HG03575 (cell line): Measurements from ENCODE around the gene COL6A2.
"Not testable (repeated sequence)": the region's sequence is repeated elsewhere in the genome, so short reads cannot be mapped to it uniquely, and the experiment has no call there.

Experiments used
- ATAC-seq: cut with Tn5 transposase; IDR thresholded peaks from one replicate; pipeline ENCODE4 v1.9.1; 2021; ENCODE audit not compliant: unreplicated experiment, insufficient number of reproducible peaks, low FRiP score; ENCODE audit errors: extremely low read depth

COL6A2 gene

DNA sequence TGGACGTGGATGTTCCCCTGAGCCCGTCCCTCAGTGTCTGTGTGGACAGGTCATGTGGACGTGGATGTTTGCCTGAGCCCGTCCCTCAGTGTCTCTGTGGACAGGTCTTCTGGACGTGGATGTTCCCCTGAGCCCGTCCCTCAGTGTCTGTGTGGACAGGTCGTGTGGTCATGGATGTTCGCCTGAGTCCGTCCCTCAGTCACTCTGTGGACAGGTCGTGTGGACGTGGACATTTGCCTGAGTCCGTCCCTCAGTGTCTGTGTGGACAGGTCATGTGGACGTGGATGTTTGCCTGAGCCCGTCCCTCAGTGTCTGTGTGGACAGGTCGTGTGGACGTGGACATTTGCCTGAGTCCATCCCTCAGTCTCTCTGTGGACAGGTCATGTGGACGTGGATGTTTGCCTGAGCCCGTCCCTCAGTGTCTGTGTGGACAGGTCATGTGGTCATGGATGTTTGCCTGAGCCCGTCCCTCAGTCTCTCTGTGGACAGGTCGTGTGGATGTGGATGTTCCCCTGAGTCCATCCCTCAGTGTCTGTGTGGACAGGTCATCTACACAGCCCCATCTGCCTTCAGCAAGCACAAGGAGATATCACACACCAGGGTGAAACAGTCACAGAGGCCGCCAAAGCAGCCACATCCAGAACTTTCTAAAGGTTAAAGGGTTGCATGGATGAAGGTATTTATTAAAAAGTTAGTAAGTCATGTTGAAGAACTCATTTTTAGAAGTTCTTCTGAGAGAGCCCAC, 38.0 kb upstream of the COL6A2 start:
- ATAC-seq: not testable (repeated sequence)

DNA sequence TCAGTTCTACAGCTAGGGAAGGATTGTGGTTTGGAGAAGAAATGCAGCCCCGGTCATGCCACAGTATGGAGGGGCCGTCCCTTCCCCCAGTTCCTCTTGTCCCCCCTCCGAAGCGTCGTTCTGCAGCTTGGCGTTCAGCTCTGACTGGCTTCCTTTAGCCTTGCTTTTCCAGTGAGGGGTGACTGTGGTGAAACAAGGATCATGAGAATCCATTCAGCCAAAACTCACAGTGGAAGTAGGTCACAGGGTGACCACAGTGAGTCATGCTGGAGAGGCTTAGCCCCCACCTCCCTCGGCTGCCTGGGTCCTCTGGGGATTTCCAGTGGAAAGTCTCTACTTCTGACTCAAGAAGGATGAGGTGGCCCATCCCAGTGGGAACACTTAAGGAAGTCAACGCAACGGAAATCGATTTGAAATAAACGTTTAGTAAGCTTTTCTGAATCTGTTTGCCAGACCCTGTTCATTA, 37.3 kb upstream of the COL6A2 start:
- ATAC-seq: no peak

DNA sequence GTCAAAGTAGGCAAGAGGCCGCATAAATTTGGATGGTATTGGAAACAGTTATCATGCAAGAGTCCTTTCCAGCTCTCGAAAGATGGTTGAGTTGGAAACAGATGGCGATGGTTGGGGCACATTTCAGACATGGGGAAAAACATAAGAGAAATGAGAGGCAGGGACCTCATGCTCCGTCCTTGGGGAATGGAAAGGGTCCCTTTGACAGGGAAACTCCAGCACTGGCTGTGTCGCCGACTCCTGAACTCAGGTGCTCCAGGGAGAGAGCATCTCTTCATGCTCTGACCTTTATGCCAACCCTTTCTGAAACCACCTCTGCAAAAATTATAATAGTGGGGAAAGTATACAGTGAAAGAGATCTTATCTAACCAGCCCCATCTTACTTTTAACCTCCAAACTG, 36.8 kb upstream of the COL6A2 start:
- no peak for ATAC-seq

- ATAC-seq: no peak
These were observed 36.4 kb upstream of the COL6A2 start for GRCh38 chr21:46061518-46061917.

DNA sequence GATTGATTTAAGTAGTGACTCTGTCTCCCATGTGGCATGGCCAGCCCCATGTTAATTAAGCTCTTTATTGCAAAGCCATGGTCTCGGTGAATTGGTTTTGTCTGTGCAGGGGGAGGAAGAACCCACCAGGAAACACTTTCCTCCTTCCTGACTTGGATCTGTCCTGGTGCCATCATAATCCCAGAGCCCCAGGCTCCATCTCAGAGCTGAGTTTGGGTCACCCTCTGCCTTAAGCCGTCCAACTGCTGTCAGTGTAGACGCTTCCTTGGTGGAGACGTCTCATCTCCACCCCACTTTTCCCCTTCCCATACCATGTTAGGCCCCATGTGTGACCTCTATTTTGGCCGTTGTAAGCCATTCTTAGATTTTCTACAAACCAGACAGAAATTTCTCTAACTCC, 36.0 kb upstream of the COL6A2 start:
- no peak for ATAC-seq

GRCh38 chr21:46062471-46063211, 35.3 kb upstream of the COL6A2 start:
- no peak for ATAC-seq

DNA sequence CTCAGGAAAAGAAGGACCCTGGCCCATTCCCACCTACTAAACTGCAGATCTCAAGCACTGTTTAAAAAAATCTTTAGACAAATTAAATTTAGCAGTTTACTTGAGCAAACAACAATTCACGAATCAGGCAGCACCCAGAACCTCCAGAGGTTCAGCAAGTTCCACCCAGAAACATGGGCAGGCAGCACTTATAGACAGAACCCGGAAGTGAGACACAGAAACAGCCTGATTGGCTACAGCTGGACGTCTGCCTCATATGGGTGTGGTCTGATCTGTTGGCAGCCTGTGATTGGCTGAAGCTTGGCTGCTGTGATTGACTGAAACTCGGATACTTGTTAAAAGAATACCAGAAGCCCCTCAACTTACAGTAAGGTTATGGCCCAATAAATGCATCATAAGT, 34.7 kb upstream of the COL6A2 start:
- ATAC-seq: no peak

GRCh38 chr21:46063734-46064680, 33.9 kb upstream of the COL6A2 start:
- no peak for ATAC-seq

DNA sequence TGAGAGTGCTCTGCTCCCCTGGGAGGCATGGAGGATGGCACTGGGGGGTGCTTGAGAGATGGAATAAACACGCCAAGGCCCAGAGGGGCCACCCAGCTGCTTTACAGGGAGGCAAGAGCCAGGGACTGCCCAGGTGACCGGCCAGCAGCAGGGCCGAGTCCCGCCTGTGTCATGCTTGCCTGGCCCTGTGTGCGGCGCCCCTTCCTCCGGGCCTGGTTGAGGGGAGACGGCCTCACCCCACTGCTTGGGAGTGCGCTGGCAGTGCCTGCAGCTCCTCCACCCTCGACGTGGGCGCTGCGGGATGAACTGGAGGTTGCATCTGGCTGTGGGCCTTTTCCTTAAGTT, 33.1 kb upstream of the COL6A2 start:
- ATAC-seq: no peak

DNA sequence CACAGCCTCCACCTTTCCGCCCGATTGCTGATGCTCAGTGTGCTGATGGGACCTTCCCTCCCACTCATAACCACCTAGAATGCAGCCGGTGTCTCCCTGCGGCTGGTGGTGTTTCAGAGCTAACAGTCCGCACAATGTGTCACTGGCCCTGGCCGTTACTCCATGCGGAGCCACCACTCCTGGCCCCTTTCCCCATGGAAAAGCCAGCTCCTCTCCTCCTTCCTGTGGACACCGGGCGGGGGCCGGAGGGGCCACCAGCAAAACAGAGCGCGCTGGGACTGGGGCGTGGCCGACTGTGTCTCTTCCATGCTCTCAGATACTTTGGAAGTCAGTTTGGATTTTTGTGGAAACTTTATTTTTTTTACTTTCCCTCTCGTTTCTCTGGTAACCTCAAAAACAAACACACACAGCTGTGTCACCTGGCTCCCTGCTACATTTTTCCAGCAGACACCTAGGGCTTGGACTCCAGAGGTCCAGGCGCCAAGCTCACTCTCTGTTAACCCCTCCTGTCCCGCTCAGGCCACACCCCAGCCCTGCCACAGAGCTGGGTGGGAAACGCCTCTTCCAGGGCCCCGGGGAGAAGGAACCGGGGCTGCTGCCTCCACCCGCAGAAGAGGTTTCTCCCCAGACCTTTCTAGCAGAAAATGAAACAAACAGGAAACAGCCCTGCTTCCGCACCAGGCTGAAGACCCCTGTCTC, 32.5 kb upstream of the COL6A2 start:
- ATAC-seq: no peak

DNA sequence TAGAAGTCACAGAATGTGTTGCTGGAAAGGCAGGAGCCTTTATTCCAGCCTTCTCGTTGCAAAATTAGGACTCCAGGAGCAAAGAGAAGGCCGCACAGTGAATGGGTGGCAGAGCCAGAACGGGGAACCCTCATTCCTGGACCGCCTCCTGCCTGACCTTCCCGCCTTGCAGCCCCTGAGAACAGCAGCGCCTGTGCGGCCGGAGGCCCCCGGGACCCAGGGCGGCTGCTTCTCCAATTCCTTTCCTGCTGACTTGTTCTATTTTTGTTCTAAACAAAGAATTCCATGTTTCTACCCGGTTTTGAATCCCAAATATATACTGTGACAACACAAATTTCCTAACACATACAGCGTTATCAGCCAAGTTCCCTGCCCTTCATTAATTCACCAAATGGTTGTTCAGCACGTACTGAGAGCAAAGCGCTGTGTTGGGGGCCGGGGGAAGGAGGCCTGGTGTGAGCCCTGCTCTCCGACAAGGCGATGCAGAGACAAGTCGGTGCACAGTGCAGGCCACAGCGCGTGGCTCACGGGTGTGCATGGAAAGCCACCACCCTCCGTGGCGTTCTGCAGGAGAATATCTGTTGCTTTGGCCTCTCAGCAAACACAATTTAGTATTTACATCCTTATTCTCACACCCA, 31.9 kb upstream of the COL6A2 start:
- ATAC-seq: no peak

- no peak for ATAC-seq
These were observed 31.2 kb upstream of the COL6A2 start for GRCh38 chr21:46066591-46067331.

- no peak for ATAC-seq
These were observed 30.3 kb upstream of the COL6A2 start for GRCh38 chr21:46067505-46068201.

DNA sequence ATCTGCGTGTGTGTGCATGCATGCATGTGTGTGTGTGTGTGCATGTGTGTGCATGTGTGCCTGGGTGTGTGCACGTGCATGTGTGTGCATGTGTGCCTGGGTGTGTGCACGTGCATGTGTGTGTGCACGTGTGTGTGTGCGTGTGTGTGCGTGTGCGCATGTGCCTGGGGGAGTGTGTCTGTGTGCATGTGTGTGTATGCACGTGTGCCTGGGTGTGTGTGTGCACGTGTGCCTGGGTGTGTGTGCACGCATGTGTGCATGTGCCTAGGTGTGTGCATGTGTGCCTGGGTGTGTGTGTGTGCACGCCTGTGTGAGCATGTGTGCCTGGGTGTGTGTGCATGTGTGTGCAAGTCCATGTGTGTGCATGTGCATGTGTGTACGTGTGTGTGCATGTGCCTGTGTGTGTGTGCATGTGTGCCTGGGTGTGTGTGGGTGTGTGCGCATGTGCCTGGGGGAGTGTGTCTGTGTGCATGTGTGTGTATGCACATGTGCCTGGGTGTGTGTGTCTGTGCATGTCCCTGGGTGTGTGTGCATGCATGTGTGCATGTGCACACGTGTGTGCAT, 29.3 kb upstream of the COL6A2 start:
- no peak for ATAC-seq

DNA sequence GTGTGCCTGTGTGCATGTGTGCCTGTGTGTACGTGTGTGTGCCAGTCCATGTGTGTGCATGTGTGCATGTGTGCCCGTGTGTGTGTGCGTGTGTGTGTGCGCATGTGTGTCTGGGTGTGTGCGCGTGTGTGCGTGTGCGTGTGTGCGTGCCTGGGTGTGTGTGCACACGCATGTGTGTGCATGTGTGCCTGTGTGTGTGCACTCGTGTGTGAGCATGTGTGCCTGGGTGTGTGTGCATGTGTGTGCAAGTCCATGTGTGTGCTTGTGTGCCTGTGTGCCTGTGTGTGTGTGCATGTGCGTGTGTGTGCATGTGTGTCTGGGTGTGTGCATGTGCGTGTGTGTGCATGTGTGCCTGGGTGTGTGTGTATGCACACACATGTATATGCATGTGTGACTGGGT, 28.7 kb upstream of the COL6A2 start:
- no peak for ATAC-seq

DNA sequence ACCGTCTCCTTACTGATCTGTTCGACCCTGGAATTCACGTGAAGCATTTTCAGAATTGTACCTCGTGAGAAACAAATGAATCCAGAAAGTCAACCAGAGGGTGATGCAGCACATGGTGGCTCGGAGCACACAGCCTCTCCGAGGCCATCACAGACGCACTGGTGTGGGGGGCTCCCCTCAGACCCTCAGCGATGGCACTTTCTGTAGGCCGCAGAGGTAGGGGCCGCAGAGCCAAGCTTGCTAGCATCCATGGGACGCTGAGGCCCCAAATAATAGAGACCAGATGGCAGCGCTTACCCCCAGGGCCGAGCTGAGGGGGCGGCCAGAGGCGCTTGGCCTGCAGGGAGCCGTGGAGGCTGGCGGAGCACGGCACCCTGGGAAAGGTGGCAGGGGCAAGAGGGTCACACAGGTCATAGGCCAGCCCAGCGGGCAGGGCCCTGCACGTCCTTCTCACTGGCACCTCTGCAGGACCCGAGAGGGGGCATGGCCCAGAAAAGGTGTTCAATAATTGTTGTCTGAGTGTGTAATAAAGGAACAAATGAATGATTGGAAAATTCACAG, 28.1 kb upstream of the COL6A2 start:
- no peak for ATAC-seq

DNA sequence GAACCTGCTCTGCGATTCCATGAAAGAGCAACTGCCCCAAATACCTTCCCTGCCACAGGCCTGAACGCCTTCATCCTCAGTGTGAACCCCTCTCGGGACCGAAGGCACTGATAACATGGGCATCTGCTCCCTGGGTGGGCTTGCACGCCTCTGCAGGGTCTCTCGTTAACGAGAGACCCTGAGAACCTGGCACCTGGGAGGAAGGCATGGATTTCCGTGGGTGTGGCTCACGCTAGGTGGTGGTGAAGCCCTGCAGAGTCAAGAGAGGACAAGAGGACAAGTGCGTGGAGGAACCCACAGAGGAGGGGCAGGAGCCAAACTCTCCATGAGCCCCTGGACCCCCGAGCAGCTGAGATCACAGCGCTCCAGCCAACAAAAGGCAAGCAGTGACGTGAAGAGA, 26.8 kb upstream of the COL6A2 start:
- no peak for ATAC-seq
